GM12878 (cell line): ENCODE measurements around the gene UST. TPM values are rescaled to one million over a fixed set of nuclear protein-coding genes. Genes with fewer than 3 reads are reported as not detected.

Experiments used
- ATAC-seq: fragments of 200-7000 bp; cut with Tn5 transposase; 3 replicates; pipeline ENCODE4 v1.9.1; 2020; ENCODE audit warnings: mild to moderate bottlenecking, moderate library complexity
- BruUV-seq: library from RNA; stranded (reverse); fragments of 400-500 nt; replicated peaks from 2 replicates; lab custom pipeline; 2021; lab: Mats Ljungman, UMichigan
- CTCF ChIA-PET: fragments of 300-600 bp; sonication (Branson Sonifier 250); formaldehyde crosslinking; extraction: SDS; loops from one replicate; lab custom pipeline; 2021; ENCODE audit warnings: inconsistent platforms; lab: Yijun Ruan, JAX
- POLR2A ChIA-PET: fragments of 350-600 bp; formaldehyde crosslinking; extraction: SDS; loops from one replicate; lab custom pipeline; 2021; ENCODE audit warnings: inconsistent platforms; lab: Charles Lee
- RAD21 ChIA-PET: fragments of 300-600 bp; sonication (Branson Sonifier 250); formaldehyde crosslinking; loops from one replicate; lab custom pipeline; 2023; ENCODE audit warnings: antibody characterized with exemption; ENCODE audit not compliant: unreplicated experiment; lab: Charles Lee
- SMC1A ChIA-PET: fragments of 300-600 bp; sonication (Branson Sonifier 250); formaldehyde crosslinking; loops from one replicate; lab custom pipeline; 2023; ENCODE audit not compliant: unreplicated experiment, uncharacterized antibody; lab: Charles Lee
- DNase-seq: peaks from one replicate; pipeline ENCODE4 v3.0.0-alpha.2; 2011; ENCODE audit warnings: low read depth, low spot score
- FAIRE-seq: peaks from 3 replicates; lab custom pipeline; 2011; peaks lifted over from hg19 to GRCh38; lab: Jason Lieb, UNC
- H2AFZ ChIP-seq: 2 replicates; pipeline ENCODE4 v1.6.0; 2011; ENCODE audit warnings: low read depth, low read length, control low read depth; ENCODE audit not compliant: control insufficient read depth
- H3K27ac ChIP-seq: 2 replicates; pipeline ENCODE4 v1.5.1; 2011; ENCODE audit warnings: control low read depth; ENCODE audit not compliant: control insufficient read depth, insufficient read depth
- H3K27me3 ChIP-seq, 2 experiments: replicated peaks in 1 of 2; 2 replicates each; pipeline versions ENCODE4 v1.6.0 to v1.6.1; 2011; ENCODE audit warnings: low read length in 1 of 2; ENCODE audit not compliant: control insufficient read depth in 2 of 2, insufficient read depth in 2 of 2
- H3K36me3 ChIP-seq, 2 experiments: 2 replicates each; pipeline ENCODE4 v1.5.1; 2011; ENCODE audit warnings: low read length in 1 of 2; ENCODE audit not compliant: control insufficient read depth in 2 of 2, insufficient read depth in 2 of 2
- H3K4me1 ChIP-seq: 2 replicates; pipeline ENCODE4 v1.6.1; 2011; ENCODE audit warnings: mild to moderate bottlenecking, low read length, moderate library complexity, mixed read lengths; ENCODE audit not compliant: control insufficient read depth, insufficient read depth
- H3K4me2 ChIP-seq: 2 replicates; pipeline ENCODE4 v1.6.0; 2011; ENCODE audit warnings: control low read depth; ENCODE audit not compliant: control insufficient read depth, insufficient read depth
- H3K4me3 ChIP-seq: fragments of 200-600 bp; sonication (generic); 2 replicates; pipeline ENCODE4 v1.5.1; 2016
- H3K79me2 ChIP-seq: 2 replicates; pipeline ENCODE4 v1.6.0; 2011; ENCODE audit warnings: low read length; ENCODE audit not compliant: control insufficient read depth, insufficient read depth
- H3K9ac ChIP-seq: 2 replicates; pipeline ENCODE4 v1.8.0; 2011; ENCODE audit warnings: low read length, control low read depth, mixed read lengths; ENCODE audit not compliant: control insufficient read depth, insufficient read depth
- H3K9me3 ChIP-seq: replicated peaks from 3 replicates; pipeline ENCODE4 v1.5.1; 2011; ENCODE audit warnings: mild to moderate bottlenecking, low read length; ENCODE audit not compliant: control insufficient read depth, insufficient read depth
- H4K20me1 ChIP-seq: 2 replicates; pipeline ENCODE4 v1.6.0; 2011; ENCODE audit not compliant: control insufficient read depth, insufficient read depth
- HDGF ChIP-seq: fragments of 450-650 bp; IDR thresholded peaks from 2 replicates; pipeline ENCODE4 v1.6.1; 2016; ENCODE audit warnings: antibody characterized with exemption
- IRF4 ChIP-seq: IDR thresholded peaks from 2 replicates; pipeline ENCODE4 v1.6.1; 2011; ENCODE audit warnings: low read depth, low read length
- JUNB ChIP-seq: IDR thresholded peaks from 2 replicates; pipeline ENCODE4 v1.6.1; 2016; ENCODE audit warnings: antibody characterized with exemption, mild to moderate bottlenecking
- JUND ChIP-seq: IDR thresholded peaks from 2 replicates; pipeline ENCODE4 v1.6.1; 2012; ENCODE audit warnings: low read depth, mild to moderate bottlenecking, low read length, improper control_type of control experiment, moderate library complexity
- KLF5 ChIP-seq: fragments of 450-650 bp; IDR thresholded peaks from 2 replicates; pipeline ENCODE4 v1.6.1; 2014; ENCODE audit warnings: mild to moderate bottlenecking; ENCODE audit not compliant: partially characterized antibody
- NR2C2 ChIP-seq: IDR thresholded peaks from 2 replicates; pipeline ENCODE4 v1.6.1; 2011; ENCODE audit warnings: borderline replicate concordance, low read depth; ENCODE audit not compliant: control insufficient read depth, insufficient read length
- RAD21 ChIP-seq: IDR thresholded peaks from 2 replicates; pipeline ENCODE4 v1.6.1; 2011; ENCODE audit warnings: mild to moderate bottlenecking, low read depth, low read length, moderate library complexity; ENCODE audit not compliant: insufficient read depth
- RELA ChIP-seq: fragments of 450-650 bp; IDR thresholded peaks from 2 replicates; pipeline ENCODE4 v1.8.0; 2014; ENCODE audit warnings: borderline replicate concordance; ENCODE audit not compliant: partially characterized antibody
- SMC3 ChIP-seq: IDR thresholded peaks from 2 replicates; pipeline ENCODE4 v1.6.1; 2011; ENCODE audit warnings: low read length, improper control_type of control experiment, borderline replicate concordance
- STAT3 ChIP-seq: IDR thresholded peaks from 2 replicates; pipeline ENCODE4 v1.6.1; 2011; ENCODE audit warnings: low read depth, low read length, improper control_type of control experiment
- TAF1 ChIP-seq: IDR thresholded peaks from 2 replicates; pipeline ENCODE4 v1.6.1; 2011; ENCODE audit warnings: mild to moderate bottlenecking, low read depth, low read length, borderline replicate concordance
- TCF7 ChIP-seq: IDR thresholded peaks from 2 replicates; pipeline ENCODE4 v1.6.1; 2014; ENCODE audit warnings: antibody characterized with exemption, borderline replicate concordance
- ZBED1 ChIP-seq: IDR thresholded peaks from 2 replicates; pipeline ENCODE4 v1.6.1; 2016; ENCODE audit warnings: borderline replicate concordance
- WGBS: methylation state at CpG from one replicate; pipeline ENCODE4 v1.1.6; 2016; ENCODE audit warnings: low lambda C conversion rate; ENCODE audit not compliant: insufficient replicate concordance, insufficient coverage; ENCODE audit errors: missing lambda C conversion rate; 5-methylcytosine and 5-hydroxymethylcytosine counted together
- in situ Hi-C: fragments of 300-500 bp; cut with MboI; formaldehyde crosslinking; loops from 9 replicates; pipeline ENCODE4 v1.14.3; 2018; ENCODE audit warnings: mixed read lengths
- intact Hi-C: fragments of 100-400 bp; cut with micrococcal nuclease; formaldehyde crosslinking; loops from one replicate; pipeline ENCODE4 v1.14.2; 2022; ENCODE audit not compliant: unreplicated experiment
- polyA plus RNA-seq, 11 experiments: library from polyadenylated mRNA; depleted of rRNA in 4 of 11; unstranded in 6 of 11; stranded (reverse) in 5 of 11; fragments of >200 nt; fragmentation: Nextera tagmentation in 4 of 11; fragmentation: Illumina TruSeq in 1 of 11; extraction: Ambion mirVana in 4 of 11; extraction: Trizol in 1 of 11; gene quantifications; 1 replicate in 1 of 11; 2 replicates in 10 of 11; pipeline versions ENCODE4 v1.2.1 to v1.2.3, GENCODE V29; 2011 to 2016; ENCODE audit warnings: inconsistent platforms in 2 of 11, missing spikeins in 2 of 11, low read depth in 1 of 11
- total RNA-seq, 4 experiments: library from RNA; depleted of rRNA in 3 of 4; stranded (reverse); fragments of >200 nt in 3 of 4; fragmentation: Illumina TruSeq in 1 of 4; extraction: Trizol in 1 of 4; gene quantifications; 2 replicates each; pipeline versions ENCODE4 v1.2.1 to v1.2.3, GENCODE V29; 2013 to 2021
- TF ChIP-seq, protein P1 (sequence below): fragments of 450-650 bp; IDR thresholded peaks from 2 replicates; pipeline ENCODE4 v1.6.1; 2018; ENCODE audit warnings: borderline replicate concordance, mild to moderate bottlenecking; ENCODE audit not compliant: partially characterized antibody

Gene UST
- total and polyA plus RNA-seq, 10 of the 15 experiments (the other 5 are each of a cell fraction or from before 2014, with no cell fraction given), result 0.74 to 43.3 (median 2.2) TPM

DNA sequence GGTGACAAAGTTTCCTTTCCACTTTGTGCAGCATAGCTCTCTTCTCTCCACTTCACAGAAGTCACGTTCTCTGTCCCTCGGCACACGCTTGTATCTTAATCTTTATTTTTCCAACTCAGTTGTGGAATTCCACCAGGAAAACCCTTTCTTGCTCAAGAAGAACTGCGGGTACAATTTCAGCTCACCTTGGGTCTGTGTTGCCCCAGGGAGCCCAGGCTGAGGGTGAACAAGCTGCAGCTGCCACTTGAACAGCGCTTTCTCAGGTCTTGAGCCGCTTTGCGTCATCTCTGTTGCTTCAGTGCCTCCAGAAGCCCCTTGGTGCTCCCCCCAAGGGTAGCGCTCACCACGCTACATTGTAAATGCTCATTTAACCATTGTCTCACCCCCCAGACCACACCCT is 341.5 kb downstream of the UST start:
- RAD21 ChIA-PET, result interaction anchor here (0.6 to 1.4 kb wide), 4 partner anchors 8 to 344 kb away, joined by 3 to 6 read pairs (median 4); no protein-coding TSS in a partner anchor
- no peak overlapping the region for H2AFZ ChIP-seq
- H3K27ac ChIP-seq, result no peak overlapping the region
- H3K9ac ChIP-seq, result no peak overlapping the region
- POLR2A ChIA-PET, result no interaction called here
- H3K27me3 ChIP-seq, result no peaks in the 10 kb centered on the region
- BruUV-seq, result no TSS peak
- no peaks in the 10 kb centered on the region for H3K9me3 ChIP-seq
- intact Hi-C loops, result no loop called here
- H3K4me2 ChIP-seq, result no peak overlapping the region
- H3K79me2 ChIP-seq, result no peaks in the 10 kb centered on the region
- in situ Hi-C loops, result no loop called here
- FAIRE-seq, result no peak
- no peak overlapping the region for H3K4me3 ChIP-seq
- 90% methylated on average over 9 of the region's 9 CpGs for WGBS
- H4K20me1 ChIP-seq, result no peaks in the 10 kb centered on the region
- TF ChIP-seq STAT3 (no peak), HDGF (no peak), SMC3 (no peak), RAD21 (no peak), JUND (no peak), KLF5 (no peak), TAF1 (no peak), RELA (no peak), TCF7 (no peak), JUNB (no peak), IRF4 (no peak), ZBED1 (no peak), NR2C2 (no peak)
- TF ChIP-seq, protein P1, sequence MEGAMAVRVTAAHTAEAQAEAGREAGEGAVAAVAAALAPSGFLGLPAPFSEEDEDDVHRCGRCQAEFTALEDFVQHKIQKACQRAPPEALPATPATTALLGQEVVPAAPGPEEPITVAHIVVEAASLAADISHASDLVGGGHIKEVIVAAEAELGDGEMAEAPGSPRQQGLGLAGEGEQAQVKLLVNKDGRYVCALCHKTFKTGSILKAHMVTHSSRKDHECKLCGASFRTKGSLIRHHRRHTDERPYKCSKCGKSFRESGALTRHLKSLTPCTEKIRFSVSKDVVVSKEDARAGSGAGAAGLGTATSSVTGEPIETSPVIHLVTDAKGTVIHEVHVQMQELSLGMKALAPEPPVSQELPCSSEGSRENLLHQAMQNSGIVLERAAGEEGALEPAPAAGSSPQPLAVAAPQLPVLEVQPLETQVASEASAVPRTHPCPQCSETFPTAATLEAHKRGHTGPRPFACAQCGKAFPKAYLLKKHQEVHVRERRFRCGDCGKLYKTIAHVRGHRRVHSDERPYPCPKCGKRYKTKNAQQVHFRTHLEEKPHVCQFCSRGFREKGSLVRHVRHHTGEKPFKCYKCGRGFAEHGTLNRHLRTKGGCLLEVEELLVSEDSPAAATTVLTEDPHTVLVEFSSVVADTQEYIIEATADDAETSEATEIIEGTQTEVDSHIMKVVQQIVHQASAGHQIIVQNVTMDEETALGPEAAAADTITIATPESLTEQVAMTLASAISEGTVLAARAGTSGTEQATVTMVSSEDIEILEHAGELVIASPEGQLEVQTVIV, result no peak
- TF ChIP-seq, all 136 proteins: peak for 0
- no peak for ATAC-seq
- no peak for DNase-seq
- Histone ChIP-seq H3K36me3 (no peaks in the 10 kb centered on the region), H3K4me1 (no peaks in the 10 kb centered on the region)
- ChIA-PET SMC1A (interaction anchor here (0.7 to 7.1 kb wide), 14 partner anchors 10 to 429 kb away, joined by 3 to 74 read pairs (median 4); no protein-coding TSS in a partner anchor), CTCF (interaction anchor here (0.6 to 8.6 kb wide), 11 partner anchors 22 to 345 kb away, joined by 3 to 138 read pairs (median 4); no protein-coding TSS in a partner anchor)
